ENCODE measurements around the gene LRRC45.
"Not testable (repeated sequence)": the region's sequence is repeated elsewhere in the genome, so short reads cannot be mapped to it uniquely, and the experiment has no call there.

Gene LRRC45

DNA sequence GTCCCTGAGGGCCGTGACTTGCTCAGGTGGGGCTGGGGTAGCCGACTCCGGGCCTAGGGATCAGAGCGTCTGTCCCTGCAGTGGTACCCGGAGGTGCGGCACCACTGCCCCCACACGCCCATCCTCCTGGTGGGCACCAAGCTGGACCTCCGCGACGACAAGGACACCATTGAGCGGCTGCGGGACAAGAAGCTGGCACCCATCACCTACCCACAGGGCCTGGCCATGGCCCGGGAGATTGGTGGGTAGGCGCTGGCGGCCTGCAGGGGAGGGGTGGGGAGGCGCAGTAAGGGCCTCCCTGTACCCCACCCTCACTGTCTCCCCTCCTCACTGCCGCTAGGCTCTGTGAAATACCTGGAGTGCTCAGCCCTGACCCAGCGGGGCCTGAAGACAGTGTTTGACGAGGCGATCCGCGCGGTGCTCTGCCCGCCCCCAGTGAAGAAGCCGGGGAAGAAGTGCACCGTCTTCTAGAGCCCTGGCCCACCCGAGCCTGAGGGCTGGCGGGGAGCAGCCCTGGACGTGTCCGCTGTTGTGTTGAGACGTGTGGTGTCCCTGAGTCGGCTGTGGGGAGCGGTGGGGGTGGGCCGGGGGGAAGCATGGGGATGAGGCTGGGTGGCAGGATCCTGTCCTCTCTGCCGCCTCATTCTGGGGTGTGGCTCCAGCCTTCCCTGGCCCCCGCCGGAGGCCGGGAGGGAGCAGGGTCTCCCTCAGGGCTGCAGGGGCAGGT, 10.4 kb downstream of the LRRC45 start:
- DNase-seq (ENCODE audit: low read depth in 2 of 3, low spot score in 2 of 3): no peak

DNA sequence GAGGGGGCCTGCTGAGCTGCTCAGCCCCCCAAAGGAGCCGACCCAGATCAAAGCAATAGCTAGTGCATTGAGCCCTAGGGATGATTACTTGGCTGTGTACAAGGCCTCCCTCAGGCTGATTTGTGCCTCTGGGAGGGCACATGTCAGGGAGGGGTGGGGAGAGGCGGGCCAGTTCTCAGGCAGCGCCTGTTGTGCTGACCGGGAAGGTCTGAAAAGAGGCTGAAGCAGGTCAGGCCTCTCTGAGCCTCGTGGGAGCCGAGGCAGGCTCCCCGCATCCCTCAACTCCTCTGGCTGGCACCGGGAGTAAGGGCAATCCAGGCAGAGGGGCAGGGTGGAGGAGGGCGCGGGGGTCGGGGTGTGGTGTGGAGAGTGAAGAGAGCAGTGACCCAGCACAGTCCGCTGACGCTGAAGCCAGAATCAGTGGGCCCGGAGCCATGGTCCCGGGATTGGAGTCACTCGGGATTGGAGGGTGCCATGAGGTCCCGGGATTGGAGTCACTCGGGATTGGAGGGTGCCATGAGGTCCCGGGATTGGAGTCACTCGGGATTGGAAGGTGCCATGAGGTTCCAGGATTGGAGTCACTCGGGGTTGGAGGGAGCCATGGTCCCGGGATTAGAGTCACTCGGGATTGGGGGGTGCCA, 11.4 kb downstream of the LRRC45 start:
- no peak for DNase-seq (ENCODE audit: low read depth in 2 of 3, low spot score in 2 of 3)

DNA sequence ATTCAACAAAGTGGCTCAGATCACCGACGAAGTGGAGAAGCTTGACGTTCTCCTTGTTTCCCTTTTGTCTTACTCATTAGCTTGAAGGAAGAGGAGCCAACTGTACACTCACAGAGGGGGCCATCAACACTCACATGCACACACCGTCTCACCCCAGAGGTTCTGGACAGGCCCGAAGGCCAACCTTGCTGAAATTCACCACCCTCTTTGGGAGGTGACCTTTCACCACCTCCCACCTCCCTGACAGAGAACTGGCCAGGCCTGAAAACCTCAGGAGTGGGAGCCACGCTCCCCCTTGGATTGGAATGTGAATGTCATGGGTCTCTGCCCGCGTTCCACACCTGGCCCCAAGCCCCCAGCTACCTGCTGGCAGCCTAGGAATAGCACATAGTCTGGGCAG, 12.4 kb downstream of the LRRC45 start:
- no peak for DNase-seq (ENCODE audit: low read depth in 2 of 3, low spot score in 2 of 3)

DNA sequence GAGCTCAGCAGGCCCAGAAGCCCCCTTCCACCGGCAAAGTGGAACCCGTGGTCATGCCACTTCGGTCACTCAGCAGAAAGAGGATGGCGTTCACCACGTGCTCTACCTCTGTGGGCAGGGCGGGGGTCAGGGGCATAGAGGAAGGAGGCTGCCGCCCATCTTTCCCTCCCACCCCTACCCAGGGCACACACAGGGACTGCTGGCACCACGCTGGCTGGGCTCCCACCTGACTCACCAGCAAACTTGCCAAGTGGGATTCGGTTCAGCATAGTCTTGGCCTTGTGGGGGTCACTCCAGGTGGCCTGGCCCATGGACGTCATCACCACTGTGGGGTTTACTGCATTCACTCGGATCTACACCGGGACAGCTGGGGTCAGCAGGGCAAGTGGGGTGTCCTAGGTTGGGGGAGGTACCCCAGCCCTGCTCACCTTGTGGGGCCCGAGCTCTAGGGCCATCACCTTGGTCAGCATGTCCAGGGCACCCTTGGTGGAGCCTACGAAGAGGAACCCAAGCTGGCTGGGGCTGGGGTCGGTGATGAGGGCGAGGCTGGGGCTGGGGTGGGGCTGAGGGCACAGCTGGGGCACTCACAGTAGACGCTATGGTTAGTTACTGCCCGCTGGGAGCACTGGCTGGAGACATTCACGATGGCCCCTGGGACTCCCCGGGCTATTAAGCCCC, 13.0 kb downstream of the LRRC45 start:
- DNase-seq (ENCODE audit: low read depth in 2 of 3, low spot score in 2 of 3): no peak

GRCh38 chr17:82036634-82037091, 13.6 kb downstream of the LRRC45 start:
- DNase-seq (ENCODE audit: low read depth in 2 of 3, low spot score in 2 of 3): no peak

GRCh38 chr17:82037092-82037888, 14.2 kb downstream of the LRRC45 start, which contains the start of gene DCXR:
DCXR (minus strand) TSS chr17:82037697; CDS start chr17:82037682, 15 bp downstream.
- peak; percentile 82 to 93 (median 88) for DNase-seq (ENCODE audit: low read depth in 2 of 3, low spot score in 2 of 3)

- no peak for DNase-seq (ENCODE audit: low read depth in 2 of 3, low spot score in 2 of 3)
Observed at GRCh38 chr17:82037889-82038195, 14.7 kb downstream of the LRRC45 start.

- DNase-seq (ENCODE audit: low read depth in 2 of 3, low spot score in 2 of 3): not testable (repeated sequence)
Observed at GRCh38 chr17:82038796-82039409, 15.8 kb downstream of the LRRC45 start.

GRCh38 chr17:82039695-82040299, 16.7 kb downstream of the LRRC45 start:
- no peak for DNase-seq (ENCODE audit: low read depth in 2 of 3, low spot score in 2 of 3)

DNA sequence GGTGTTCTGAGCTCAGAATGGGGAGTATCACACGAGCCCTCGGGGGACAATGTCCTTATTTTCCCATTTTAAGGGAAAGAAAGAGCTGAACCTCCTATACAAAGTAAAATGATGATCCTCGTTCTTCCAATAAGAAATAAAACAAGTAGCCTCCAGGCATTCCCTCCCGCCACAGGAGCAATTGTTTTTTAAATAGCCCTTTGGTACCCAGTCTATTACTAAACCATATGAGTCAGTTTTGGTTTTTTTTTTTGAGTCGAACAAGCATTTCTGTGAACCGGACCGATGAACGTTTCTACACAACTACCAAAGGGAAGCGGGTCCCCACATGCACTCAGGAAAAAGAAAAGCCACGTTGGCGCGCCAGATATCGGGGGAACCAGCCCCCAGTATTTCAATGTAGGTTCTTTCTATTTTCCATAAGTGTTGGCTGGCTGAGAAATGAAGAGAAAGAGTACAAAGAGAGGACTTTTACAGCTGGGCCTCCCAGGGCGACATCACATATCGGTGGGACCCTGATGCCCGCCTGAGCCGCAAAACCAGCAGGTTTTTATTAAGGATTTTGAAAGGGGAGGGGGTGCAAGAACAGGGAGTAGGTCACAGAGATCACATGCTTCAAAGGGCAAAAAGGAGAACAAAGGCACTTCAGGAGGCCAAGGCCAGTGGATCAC, 18.2 kb downstream of the LRRC45 start:
- DNase-seq (ENCODE audit: low read depth in 2 of 3, low spot score in 2 of 3): no peak

DNA sequence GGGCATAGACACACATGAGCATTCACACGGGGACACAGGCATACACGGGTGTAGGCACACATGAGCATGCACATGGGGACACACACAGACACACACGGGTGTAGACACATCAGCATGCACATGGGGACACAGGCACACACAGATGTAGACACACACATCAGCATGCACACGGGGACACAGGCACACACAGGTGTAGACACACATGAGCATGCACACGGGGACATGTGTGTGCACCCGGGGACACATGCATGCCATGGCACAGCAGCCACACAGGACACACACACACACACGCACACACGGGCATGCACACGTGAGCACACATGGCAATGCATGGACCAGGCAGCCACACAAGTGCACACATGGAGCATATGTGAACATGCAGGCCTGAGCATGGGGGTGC, 19.5 kb downstream of the LRRC45 start:
- DNase-seq (ENCODE audit: low read depth in 2 of 3, low spot score in 2 of 3): no peak

- DNase-seq (ENCODE audit: low read depth in 2 of 3, low spot score in 2 of 3): no peak
Observed at GRCh38 chr17:82043507-82043906, 20.4 kb downstream of the LRRC45 start.

DNA sequence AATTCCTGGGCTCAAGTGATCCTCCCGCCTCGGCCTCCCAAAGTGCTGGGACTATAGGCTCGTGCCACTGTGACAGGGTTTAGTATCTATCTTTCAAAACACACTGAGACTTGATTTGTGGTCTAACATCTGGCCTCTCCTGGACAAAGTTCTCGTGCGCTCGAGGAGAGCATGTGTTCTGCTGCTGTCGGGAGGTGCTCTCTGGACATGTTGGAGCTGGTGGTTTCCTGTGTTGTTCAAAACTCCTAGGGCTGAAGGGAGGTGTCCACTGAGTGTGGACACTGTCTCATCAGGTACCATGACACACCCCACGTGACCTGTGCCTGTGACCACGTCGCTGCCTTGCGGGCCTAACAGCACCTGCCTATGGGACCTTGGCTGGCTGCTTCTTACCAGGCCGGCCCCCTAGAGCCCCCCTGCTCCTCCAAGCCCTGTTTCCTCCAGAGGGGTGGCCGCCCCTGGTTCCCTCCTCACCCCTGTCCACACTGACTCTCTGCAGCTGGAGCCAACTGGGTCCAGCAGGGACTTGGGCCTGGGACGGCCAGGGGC, 22.9 kb downstream of the LRRC45 start:
- no peak for DNase-seq (ENCODE audit: low read depth in 2 of 3, low spot score in 2 of 3)

GRCh38 chr17:82046903-82047302, 23.8 kb downstream of the LRRC45 start:
- DNase-seq (ENCODE audit: low read depth in 2 of 3, low spot score in 2 of 3): no peak

DNA sequence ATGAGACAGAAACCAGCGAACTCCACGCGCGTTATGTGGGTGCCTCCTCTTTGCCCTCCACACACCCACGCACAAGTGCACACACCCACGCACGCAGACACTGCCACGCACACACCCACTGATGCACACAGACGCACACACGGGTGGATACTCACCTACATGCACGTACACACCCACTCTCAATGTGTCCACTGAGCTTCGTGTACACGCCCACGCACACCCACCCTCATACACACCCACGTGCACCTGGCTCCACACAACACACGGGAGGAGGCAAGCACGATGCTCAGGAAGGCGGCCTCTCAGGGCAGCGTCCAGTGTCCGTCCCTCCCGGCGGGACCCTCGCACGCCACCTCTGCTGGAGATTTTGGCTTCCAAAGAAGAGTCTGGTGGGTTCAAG, 24.3 kb downstream of the LRRC45 start:
- no peak for DNase-seq (ENCODE audit: low read depth in 2 of 3, low spot score in 2 of 3)

DNA sequence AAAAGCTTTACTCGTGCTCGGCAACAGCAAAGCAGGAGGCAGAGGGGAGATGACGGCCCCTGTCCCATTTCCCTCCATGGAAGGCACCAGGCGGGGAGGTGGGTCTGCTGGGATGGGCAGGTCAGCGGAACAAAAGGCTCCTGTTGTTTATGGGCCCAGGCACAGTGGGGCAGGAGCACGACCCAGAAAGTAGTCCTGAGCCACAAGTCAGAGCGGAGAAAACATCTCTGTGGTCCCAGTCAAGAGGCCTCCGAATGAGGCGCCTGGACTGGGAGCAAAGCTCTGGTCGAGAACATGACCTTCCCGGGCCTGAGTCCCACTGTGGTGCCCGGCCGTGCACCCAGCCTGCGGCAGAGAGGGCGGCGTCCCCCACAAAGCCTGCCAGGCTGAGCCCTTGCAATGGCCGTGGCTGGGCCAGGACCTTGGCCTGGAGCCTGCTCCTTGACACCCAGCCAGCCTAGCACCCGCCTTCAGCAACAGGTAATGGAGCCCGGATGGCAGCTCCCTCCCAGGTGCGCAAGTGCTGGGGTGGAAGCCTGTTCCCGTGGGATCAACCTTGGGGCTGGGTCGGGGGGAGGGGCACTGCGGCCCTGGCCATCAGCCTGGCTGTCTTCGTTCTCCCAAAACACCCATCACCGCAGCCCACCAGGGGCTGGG, 24.9 kb downstream of the LRRC45 start:
- DNase-seq (ENCODE audit: low read depth in 2 of 3, low spot score in 2 of 3): no peak

DNA sequence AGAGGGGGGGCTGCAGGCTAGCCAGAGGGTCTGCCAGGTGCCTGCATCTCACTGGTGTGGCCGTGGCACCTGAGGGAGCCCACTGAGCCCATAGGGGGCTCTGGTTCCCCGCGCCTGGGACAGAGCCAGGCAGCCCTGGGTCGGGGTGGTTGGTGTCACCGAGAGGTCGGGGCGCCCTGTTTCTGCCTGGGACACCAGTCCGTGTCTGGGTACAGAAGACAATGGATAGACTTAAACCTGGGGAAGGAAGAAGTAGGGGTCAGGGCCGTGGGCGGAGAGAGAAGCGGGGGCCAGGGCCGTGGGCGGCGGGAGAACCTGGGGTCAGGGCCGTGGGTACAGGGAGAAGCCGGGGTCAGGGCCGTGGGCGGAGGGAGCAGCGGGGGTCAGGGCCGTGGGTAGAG, 25.5 kb downstream of the LRRC45 start:
- DNase-seq (ENCODE audit: low read depth in 2 of 3, low spot score in 2 of 3): no peak

DNA sequence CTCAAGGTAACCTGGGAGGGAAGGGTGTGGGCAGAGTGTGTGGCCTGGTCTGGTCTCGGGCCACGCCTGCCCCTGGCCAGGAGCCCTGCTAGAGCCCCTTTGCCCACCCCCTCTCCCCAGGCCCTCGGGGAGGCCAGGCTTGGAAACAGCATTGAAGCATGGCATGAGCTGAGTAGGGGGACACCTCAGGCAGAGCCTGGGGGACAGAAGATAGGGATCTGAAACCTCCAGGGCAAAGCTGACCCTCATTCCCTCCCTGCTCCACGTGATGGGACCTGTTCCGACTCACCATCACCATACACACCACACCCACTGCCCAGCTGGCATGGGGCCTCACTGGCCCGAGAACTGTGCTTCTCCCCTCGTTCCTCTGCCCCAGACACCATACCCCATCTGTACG, 26.0 kb downstream of the LRRC45 start:
- no peak for DNase-seq (ENCODE audit: low read depth in 2 of 3, low spot score in 2 of 3)

- no peak for DNase-seq (ENCODE audit: low read depth in 2 of 3, low spot score in 2 of 3)
Observed at GRCh38 chr17:82049521-82049971, 26.4 kb downstream of the LRRC45 start.
